Astrocyte (in vitro differentiated cells and primary cell): Measurements from ENCODE around the gene CYTH3.

Experiments
- CTCF ChIP-seq: IDR thresholded peaks from 2 replicates; pipeline ENCODE4 v1.5.1; 2011; ENCODE audit warnings: low read depth, mild to moderate bottlenecking, inconsistent platforms, low read length, moderate library complexity; ENCODE audit not compliant: insufficient read depth
- EZH2 ChIP-seq: IDR thresholded peaks from 2 replicates; pipeline ENCODE4 v1.6.1; 2012; ENCODE audit warnings: mild to moderate bottlenecking, low read length, inconsistent platforms; ENCODE audit not compliant: insufficient read depth

DNA sequence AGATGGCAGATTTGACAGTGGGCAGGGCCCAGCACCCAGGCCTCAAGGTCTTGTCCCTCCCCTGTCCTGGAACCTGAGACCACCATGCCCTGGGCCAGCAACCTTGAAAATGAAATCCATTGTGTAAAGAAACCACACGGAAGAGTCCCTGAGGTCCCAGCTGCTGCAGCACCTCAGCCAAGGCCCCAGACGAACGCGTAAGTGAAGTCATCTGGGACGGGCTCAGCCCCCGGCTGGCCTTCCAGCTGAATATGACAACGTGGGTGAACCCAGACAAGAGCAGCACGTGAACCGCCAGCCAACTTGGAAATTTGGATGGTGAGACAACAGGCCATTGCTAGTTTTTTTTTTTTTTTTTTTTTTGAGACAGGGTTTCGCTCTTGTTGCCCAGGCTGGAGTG, 70.3 kb downstream of the CYTH3 start:
- TF ChIP-seq CTCF (no peak), EZH2 (no peak)
